ENCODE measurements around the gene CD7.

CD7 gene

DNA sequence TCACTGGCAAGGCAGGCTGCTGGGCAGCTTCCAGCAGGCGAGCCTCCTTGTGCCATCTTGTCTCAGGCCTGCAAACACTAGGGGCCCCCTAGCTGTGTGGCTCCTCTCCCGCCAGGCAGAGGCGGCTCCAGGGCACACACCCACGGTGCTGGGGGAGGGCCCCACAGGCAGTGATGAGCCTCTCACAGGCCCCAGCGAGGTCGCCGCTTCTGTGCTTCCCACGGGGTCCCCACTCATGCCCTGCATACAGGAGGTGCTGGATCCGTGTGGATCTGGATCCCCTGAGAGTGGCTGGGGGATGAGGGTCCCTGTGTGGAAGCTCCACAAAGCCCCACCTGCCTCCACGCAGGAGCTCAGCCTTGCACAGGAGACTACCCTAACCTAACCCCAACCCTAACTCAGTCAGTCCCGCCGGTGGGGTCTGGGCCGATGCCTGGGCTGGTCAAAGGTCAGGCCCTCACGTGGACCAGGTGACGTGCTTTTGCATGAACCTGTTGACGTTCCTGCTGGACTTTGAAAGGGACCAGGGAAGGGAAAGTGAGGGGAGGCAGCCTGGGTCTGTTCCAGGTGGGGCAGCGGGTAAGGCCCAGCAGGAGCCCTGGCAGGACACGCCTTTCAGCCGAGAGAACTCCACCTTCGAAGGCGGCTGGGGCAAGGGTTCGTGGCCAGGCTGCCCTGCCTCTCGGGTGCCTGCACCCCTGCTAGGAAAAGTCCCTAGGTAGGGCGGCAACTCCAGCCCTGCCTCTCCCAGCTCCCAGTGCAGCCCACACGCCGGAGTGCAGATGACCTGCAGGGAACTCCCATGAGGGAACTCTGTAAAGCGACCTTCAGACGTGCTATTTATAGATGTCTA is 11.0 kb upstream of the CD7 start:
- DNase-seq, result no peak

DNA sequence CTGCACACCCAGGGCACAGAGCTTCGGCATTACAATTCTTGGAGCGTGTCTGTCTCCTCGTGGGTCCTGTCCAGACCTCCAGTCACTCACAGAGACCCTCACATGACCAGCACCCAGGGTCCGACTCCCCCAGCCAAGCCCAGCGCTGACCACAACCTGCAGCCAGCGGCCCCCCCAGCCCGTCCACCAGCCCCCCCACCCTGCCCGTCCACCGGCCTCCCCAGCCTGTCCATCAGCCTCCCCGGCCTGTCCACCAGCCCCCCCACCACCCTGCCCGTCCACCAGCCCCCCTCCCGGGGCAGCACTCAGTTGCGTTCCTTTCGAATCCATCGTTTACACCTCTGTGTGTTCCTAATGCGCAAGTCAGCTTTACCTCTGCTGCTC is 10.3 kb upstream of the CD7 start:
- no peak for DNase-seq

DNA sequence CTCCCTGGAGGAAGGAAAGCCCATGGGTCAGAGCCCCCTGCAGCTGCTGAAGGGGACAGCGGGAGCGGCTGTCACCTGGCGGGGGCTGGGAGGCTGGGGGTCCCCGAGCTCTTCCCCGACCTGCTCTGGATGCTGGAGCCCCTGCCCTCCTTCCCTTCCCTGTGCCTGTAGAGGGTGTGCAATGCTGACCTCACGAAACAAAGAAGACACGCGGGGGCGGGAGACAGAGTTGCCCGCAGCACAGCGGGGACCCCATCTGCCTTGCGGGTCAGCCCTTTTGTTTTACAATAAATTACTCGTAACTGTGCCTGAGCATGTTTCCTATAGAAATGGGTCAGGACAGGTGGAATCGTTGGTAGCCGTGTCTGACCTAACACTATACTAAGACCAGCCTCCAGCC is 9.9 kb upstream of the CD7 start:
- no peak for DNase-seq

DNA sequence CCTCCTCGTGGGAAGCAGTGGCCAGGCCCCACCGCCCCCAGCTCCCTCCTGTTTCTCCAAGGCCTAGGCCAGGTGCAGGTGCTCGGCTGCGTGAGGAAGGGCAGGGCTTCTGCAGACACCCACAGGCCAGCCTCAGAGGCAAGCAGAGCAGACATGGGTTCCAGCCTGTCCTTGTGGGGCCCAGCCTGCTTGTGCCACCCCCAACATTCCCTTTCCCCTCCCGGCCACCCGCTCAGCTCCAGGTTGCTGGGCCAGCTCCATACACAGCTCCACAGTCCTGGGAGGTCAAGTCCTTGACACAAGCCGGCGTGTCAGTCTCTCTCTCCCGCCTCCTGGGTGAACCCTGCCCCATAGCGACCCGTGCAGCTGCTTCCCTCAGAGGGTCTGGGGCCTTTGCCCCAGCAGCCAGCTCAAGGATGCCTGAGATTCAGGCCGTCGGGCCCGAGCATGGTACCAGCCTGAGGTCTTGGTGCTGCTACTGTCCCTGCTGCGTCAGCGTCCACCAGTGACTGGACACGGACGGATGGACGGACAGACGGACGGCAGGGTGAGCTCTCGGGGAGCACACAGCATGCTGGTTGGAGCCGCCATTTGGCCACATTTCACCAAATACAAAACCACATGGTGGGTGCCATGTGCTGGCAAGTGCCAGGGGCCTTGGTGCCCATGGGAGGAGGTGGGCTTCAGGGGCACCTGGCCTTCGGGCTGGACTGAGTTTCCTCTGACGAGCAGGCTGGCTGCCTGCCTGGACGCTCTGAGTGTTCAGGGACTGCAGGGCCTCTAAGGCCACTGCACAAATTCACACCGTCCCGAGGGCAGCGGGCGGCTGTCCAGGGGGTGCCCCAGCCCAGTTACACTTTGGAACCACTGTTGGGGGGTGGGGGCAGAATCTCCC is 8.1 kb upstream of the CD7 start:
- no peak for DNase-seq

DNA sequence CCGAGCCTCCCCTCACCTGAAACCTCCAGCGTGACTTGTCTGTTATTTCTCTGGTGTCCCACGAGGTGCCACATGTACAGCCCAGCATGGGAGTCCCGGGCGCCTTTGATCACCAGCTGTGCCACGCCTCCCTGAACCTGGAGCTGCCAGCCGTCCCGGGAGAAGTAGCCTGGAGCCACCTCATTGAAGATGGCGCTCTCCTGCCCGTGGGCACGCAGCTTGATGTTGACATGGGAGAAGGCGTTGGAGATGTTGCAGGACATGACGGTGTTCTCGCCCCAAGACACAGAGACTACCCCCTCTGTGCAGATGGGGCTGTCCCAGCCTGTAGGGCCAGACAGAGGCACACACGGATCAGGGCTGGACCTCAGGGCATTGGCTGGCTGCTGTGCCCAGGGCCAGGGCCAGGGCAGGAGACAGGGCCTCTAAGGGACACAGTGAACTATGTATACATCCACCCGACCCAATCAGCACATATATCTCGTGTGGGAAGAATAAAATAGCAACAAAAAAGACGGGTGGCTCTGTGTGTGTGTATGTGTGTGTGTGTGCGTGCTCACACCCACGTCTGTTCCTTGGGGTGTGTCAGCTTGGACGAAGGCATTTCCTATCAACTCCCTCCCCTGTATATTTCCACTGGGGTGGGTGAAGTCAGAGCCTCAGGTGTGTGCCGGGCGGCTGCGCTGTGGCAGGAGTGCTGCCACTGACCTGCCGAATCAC is 7.3 kb upstream of the CD7 start:
- DNase-seq, result no peak

DNA sequence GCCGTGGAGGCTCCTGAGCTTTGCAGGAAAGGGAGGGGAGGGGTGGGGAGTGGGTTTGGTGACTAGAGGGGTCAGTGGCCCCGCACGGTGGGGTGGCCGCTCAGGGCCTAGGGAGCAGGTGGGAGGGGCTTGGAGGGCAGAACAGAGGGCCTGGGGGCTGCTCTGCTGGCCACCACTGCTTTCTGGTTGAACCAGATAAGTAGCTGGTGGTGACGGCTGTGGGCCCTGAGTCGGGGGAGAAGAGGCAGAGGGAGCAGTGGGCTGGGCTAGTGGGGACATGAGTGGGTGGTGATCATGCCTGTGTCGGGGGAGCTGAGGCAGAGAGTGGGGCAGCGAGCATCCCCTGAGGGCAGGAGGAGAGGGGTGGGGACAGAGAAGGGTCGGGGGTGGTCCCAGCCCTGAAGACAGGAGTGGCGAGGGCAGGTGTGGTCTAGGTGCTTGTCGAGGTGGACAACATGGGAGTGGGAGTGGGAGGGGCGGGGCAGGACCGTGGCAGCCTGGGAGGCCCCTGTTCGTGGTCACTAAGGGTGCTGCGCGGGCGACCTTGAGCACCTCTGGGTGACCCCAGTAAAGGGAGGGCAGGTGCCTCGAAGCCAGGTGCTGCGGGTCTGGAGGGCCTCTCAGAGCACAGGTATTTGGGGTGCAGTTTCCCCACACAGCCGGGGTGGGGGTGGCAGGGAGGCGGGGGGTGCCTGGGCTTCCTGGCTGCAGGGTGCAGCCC is 6.3 kb upstream of the CD7 start:
- no peak for DNase-seq

DNA sequence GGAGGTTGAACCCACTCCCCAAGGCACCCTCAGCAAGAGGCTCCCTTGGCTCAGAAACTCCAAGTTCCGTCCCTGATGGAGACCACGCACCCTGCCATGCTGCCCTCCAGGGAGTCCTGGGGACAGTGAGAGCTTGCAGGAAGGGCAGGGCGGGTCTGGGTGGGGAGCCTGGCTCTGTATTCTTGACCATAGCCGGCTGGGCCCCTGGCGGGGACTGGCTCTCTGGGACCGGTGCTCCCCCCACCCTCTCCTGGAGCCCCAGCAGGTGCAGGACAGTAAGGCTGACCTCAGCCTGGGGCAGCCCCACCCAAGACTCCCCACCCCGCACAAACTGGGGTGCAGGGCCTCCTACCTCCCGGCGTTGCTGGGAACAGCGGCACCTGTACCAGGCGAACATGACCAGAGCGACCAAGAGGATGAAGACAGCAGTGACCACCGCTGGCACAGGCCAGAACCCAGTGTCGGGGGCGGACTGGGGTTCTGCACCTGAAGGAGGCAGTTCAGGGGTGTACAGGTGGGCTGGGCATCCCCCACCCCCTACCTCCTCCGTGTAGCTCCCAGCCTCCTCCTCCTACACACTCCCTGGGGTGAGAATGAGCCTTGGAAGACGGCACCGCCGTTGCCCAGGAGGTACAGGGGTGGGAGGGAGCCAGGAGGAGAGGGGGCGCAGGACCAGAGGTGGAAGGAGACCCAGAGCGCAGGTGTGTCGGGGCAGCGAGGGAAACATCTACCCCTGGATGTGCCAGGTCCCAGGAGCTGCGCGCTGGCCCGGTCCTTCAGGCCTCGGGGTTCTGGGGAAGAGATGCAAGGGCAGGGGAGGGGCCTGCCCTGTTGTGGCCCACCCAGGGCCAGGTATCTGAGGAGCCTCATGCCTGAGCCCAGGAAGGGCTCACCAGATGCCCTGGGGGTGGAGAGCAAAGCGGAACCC is 5.4 kb upstream of the CD7 start:
- no peak for DNase-seq

DNA sequence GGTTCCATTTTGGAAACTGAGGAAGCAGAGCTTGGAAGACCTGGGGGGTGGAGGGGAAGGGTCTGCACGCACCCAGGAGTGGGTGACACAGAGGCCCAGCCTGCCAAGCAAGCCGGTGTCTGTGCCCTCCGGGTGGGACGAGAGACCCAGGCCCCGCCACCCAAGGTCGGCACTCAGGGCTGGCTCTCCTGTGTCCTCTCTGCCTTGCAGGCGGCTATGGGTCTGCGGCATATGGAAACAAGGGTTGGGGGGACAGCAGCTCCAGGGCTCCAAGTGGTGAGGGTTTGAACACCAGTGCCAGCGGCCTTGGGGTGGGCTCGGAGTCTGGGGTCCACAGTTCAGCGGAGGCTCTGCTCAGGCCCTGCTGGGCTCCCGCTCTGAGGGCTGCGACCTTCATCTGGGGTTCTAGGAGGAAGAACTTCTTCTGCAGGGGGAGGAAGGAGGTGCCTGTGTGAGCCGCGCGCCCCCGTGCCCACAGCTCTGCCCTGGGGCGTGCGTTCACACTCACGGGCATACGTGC is 4.6 kb upstream of the CD7 start:
- DNase-seq, result no peak

DNA sequence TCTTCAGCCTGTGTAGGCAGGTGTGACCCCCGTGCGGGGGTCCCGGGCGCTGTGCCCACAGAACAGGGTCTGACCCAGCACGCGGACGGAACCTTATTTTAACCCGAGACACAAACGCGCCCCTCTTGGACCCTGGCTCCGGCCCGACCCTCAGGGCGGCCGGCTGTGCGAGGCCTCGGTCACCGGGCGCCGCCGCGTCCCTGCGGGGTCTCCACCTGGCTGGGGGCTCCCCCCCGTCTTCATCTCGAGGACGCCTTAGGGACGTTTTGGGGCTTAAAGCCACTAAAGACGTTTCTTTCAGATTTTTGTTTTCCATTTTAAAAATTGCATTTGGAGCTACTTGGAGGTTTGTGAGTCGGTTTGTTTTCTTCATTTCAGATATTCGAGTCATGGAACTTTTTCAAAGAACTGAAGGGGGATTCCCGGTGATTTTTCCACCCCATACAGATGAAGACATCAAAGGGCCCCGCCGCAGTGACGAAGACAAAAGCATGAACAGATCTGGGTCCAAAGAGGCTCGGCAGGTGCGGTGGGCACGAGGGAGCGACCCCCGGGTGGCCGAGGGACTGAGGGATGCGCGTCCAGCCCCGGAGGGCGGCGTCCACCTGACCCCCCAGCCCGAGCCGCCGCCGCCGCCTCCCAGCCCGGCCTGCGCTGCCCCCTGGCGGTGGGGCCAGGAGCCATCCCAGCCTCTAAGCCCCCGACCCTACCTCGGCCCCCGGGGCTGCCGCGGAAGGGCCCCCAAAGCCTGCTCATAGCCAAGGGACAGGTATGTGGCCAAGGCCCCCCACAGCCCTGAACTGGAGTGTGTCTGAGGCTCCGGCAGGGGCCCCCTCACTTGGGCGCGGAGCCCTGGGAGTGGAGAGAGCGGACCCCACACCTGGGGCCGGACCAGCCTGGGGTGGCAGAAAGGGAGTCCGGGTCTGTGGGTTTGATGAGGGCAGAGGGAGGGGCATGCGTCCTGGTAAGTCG is 3.8 kb upstream of the CD7 start:
- no peak for DNase-seq

DNA sequence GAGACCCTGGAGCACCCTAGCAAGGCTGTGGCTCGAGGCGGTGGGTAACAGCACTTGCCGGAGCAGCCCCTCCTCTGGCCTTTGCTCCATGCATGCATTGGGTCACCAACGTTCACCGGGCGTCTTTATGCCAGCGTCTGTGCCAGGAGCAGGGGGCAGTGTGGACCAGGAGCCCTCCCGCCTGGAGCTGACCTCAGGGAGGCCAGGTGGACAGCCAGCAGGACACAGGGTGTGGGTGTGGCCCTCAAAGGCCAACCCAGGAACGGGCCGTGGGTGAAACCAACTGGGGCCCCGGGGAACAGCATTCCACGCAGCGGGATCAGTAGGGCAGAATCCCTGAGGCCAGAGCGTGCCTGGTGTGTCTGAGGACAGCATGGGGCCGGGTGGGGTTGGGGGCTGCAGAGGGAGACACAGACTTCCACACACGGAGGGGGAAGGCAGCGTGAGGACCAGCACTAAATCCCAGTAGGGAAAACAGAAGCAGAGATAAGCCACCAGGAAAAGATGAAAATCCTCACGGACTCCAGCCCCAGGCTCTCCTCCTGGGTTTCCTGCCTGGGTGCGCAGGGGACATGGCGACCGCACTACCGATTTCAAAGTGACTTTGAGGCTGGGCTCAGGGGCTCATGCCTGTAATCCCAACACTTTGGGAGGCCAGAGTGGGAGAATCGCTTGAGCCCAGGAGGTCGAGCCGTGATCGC is 2.9 kb upstream of the CD7 start:
- no peak for DNase-seq

DNA sequence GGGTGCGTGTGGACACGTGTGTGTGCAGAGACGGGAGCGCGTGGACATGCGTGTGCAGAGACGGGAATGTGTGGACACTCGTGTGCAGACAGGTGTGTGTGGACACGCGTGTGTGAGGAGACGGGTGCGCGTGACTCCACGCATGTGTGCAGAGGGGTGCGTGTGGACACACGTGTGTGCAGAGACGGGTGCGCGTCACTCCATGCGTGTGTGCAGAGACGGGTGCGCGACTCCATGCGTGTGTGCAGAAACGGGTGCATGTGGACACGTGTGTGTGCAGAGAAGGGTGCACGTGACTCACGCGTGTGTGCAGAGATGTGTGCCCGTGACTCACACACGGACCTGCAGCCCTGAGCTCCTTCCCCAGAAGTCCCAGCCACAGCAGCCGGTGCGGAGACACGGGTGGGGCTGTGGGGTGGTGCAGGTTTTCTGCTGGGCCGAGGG is 2.2 kb upstream of the CD7 start:
- DNase-seq, result no peak

DNA sequence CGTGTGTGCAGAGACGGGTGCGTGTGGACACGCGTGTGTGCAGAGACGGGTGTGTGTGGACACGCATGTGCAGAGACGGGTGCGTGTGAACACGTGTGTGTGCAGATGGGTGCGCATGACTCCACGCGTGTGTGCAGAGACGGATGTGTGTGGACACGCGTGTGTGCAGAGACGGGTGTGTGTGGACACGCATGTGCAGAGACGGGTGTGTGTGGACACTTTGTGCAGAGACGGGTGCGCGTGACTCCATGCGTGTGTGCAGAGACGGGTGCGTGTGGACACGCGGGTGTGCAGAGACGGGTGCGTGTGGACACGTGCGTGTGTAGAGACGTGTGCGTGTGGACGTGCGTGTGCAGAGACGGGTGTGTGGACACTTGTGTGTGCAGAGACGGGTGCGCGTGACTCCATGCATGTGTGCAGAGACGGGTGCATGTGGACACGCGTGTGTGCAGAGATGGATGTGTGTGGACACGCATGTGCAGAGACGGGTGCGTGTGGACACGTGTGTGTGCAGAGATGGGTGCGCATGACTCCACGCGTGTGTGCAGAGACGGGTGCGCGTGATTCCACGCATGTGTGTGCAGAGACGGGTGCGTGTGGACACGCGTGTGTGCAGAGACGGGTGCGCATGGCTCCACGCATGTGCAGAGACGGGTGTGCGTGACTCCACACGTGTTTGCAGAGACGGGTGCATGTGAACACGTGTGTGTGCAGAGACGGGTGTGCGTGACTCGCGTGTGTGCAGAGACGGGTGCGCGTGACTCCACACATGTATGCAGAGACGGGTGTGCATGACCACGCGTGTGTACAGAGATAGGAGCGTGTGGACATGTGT is 1.6 kb upstream of the CD7 start:
- no peak for DNase-seq

DNA sequence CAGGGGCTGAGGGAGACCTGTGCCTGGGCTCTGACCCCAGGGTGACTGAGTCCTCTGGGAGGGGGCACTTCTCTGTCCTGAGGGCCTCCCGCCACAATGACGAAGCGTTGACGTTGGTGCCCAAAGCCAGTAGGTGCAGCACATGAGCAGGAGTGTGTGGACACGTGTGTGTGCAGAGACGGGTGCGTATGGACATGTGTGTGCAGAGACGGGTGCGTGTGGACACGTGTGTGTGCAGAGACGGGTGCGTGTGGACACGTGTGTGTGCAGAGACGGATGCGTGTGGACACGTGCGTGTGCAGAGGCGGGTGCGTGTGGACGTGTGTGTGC is 726 bp upstream of the CD7 start:
- DNase-seq, result no peak

DNA sequence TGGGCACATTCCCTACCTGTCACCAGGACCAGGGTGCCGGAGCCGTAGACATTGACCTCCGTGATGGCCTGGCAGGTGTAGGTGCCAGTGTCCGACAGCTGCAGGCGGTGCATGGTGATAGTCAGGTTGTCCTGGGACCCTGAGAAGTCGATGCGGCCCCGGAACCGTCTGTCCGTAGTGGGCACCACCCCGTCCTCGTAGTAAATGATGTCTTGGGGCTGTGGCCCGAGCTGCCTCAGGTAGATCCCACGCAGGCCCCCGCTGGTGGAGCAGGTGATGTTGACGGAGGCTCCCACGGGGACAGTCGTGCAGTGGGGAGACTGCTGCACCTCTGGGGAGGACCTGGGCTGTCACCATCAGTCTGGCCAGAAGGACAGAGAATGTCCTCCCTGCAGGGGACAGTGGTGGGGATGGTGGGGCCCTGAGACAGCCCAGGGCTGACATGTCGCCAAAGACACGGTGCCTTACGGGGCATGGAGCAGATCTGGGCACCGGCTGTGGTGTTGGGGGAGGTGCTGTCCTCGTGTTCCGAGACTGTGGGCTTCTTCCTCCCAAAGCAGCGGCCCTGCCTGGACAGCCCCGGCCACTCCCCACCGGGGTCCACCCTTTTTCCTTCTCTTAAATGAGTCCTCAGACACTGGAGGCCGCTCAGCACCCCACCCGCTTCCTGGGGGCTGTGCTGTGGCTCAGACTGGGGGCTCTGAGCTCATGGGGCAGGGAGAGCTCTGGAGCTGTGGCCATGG is 586 bp downstream of the CD7 start:
- DNase-seq, result no peak

DNA sequence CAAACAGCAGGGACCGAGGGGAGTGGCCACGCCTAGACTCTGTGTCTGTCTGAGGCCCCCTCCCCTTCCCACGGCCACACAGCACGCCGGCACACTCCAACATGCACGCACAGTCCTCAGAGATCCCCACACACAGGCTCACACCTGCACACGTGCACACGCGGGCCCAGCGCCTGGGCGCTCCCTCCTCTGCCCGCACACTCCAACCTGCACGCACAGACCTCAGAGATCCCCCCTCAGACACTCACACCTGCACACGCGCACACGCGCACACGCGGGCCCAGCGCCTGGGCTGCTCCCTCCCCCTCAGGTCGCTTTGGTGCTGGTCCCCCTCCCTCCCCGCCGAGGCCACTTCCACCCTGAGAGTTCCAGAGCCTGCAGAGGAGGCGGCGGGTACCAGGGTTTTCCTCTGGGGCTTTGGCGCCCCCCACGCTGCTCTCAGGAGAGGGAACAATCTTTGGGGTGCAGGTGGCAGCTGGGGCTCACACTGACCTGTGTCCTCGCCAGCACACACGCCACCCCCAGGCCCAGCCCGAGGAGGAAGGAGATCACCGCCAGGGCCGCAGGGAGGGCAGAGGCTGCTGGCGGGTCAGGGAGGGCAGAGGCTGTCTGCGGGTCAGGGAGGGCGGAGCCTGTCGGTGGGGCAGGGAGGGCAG is 1.6 kb downstream of the CD7 start:
- no peak for DNase-seq

DNA sequence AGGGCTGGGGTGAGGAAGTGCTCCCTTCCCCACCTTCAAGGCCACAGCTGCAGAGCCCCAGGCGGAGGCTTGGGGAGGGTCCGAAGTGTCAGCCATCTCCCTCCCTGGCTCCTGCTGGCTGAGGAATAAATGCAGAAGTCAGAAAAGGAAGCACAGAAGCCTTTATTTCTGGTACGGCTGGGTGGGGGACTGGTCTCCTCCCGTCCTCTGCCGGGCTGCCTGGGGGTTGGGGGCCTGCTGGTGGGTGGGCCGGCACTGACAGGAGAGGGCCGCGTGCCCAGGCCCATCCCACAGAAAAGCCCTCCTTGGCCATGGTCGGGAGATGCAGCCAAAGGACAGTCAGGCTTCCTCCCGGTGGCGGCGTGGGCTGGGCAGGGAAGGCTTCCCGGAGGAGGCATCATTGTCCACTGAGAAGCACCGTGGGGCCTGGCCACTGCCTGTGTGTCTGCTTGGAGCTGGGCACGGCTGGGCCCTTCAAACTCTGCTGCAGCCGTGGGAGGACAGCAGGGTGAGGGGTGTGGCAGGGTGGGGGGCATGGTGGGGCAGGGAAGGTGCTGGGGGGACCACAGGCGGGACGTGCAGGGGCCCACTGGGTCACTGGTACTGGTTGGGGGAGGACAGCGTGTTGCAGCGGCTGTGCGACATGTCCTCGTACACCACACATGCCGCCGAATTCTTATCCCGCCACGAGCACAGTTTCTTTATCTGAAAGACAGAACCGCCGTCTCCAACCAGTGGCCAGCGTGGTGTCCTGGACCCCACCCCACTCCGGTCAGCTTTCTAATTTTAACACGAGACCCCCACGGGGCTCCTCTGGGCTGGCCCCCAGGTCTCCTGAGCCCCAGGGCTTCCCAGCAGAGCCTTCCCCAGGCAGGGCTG is 2.4 kb downstream of the CD7 start:
- DNase-seq, result no peak

Data from left hindlimb (tissue), 1 donor.